Measurements from ENCODE around the gene CERS4.
"Not testable (repeated sequence)": the region's sequence is repeated elsewhere in the genome, so short reads cannot be mapped to it uniquely, and the experiment has no call there.

The CERS4 gene

GRCh38 chr19:8244442-8244841, 35.3 kb downstream of the CERS4 start:
- H3K4me3 ChIP-seq (ENCODE audit: low read length): no peak overlapping the region
- TF ChIP-seq ZNF274 (IDR thresholded peaks at IDR 0.05; ENCODE audit: low read depth, low read length): no peak

GRCh38 chr19:8245869-8246835, 37.0 kb downstream of the CERS4 start:
- TF ChIP-seq ZNF274 (IDR thresholded peaks at IDR 0.05; ENCODE audit: low read depth, low read length): no peak
- H3K4me3 ChIP-seq (ENCODE audit: low read length): no peak overlapping the region

- not testable (repeated sequence) for H3K4me3 ChIP-seq (ENCODE audit: low read length)
These were observed 38.1 kb downstream of the CERS4 start for GRCh38 chr19:8247129-8247890.

- H3K4me3 ChIP-seq (ENCODE audit: low read length): no peak overlapping the region
- no peak for TF ChIP-seq ZNF274 (IDR thresholded peaks at IDR 0.05; ENCODE audit: low read depth, low read length)
These were observed 39.5 kb downstream of the CERS4 start for GRCh38 chr19:8248348-8249328.

- TF ChIP-seq ZNF274 (IDR thresholded peaks at IDR 0.05; ENCODE audit: low read depth, low read length): no peak
These were observed 41.4 kb downstream of the CERS4 start for GRCh38 chr19:8250596-8250995.

GRCh38 chr19:8251025-8251472, 41.9 kb downstream of the CERS4 start:
- no peak overlapping the region for H3K4me3 ChIP-seq (ENCODE audit: low read length)
- no peak for TF ChIP-seq ZNF274 (IDR thresholded peaks at IDR 0.05; ENCODE audit: low read depth, low read length)

More at GRCh38 chr19:8250596-8250995, 41.4 kb downstream of the CERS4 start:
- no peak overlapping the region for H3K4me3 ChIP-seq (ENCODE audit: low read length)

- no peak for TF ChIP-seq ZNF274 (IDR thresholded peaks at IDR 0.05; ENCODE audit: low read depth, low read length)
- no peak overlapping the region for H3K4me3 ChIP-seq (ENCODE audit: low read length)
These were observed 43.9 kb downstream of the CERS4 start for GRCh38 chr19:8252922-8253589.

- no peak overlapping the region for H3K4me3 ChIP-seq (ENCODE audit: low read length)
- TF ChIP-seq ZNF274 (IDR thresholded peaks at IDR 0.05; ENCODE audit: low read depth, low read length): no peak
These were observed 44.5 kb downstream of the CERS4 start for GRCh38 chr19:8253678-8254077.

GRCh38 chr19:8254286-8255001, 45.3 kb downstream of the CERS4 start:
- no peak for TF ChIP-seq ZNF274 (IDR thresholded peaks at IDR 0.05; ENCODE audit: low read depth, low read length)
- no peak overlapping the region for H3K4me3 ChIP-seq (ENCODE audit: low read length)

- H3K4me3 ChIP-seq (ENCODE audit: low read length): no peak overlapping the region
- no peak for TF ChIP-seq ZNF274 (IDR thresholded peaks at IDR 0.05; ENCODE audit: low read depth, low read length)
These were observed 46.4 kb downstream of the CERS4 start for GRCh38 chr19:8255426-8256125.

- no peak for TF ChIP-seq ZNF274 (IDR thresholded peaks at IDR 0.05; ENCODE audit: low read depth, low read length)
- no peak overlapping the region for H3K4me3 ChIP-seq (ENCODE audit: low read length)
These were observed 47.3 kb downstream of the CERS4 start for GRCh38 chr19:8256276-8257051.
